ENCODE data around the gene CLEC18B.

GRCh38 chr16:74465851-74466685 lies 44.8 kb upstream of the CLEC18B start:
- TF ChIP-seq EZH2phosphoT487 (conservative IDR thresholded peaks at IDR 0.05; ENCODE audit: low read length) (no peak), CTCF (IDR thresholded peaks at IDR 0.05; ENCODE audit: insufficient read depth, low read length, poor library complexity, severe bottlenecking) (no peak)
